ENCODE data around the gene HNRNPA2B1.
"Not testable (repeated sequence)": the region's sequence is repeated elsewhere in the genome, so short reads cannot be mapped to it uniquely, and the experiment has no call there.

Gene HNRNPA2B1

DNA sequence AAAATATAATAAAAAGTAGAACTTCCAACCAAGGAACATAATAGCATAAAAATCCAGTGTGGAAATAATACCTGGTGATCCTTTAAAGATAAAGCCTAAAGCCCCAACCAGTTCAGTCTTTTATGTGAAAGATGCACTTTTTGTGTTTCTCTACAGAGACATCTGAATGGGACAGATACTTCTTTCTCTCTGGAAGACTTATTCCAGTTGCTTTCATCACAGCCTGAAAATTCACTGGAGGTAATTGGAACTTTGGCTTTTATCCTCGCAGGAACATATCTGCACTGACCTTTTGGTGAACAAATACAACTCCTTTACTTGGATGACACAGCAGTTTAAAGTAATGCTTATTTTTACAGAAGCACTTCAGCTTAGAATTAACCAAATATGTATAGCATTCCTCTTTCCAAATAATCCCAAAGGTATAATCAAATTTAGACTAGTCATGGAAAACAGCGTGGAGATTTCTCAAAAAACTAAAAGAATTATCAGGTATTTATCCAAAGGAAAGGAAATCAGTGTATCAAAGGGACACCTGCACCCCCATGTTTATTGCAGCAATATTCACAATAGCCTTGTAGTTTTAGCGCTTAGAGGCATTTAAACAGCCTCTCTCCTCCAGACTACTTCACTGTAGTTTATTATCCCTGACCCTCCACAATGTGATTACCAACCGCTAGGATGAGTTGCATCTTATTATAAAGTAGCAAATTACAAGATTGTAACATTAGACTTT lies 16.8 kb downstream of the HNRNPA2B1 start:
- no peak for DNase-seq

- DNase-seq, result no peak
These were observed 17.8 kb downstream of the HNRNPA2B1 start for GRCh38 chr7:26182706-26183105.

DNA sequence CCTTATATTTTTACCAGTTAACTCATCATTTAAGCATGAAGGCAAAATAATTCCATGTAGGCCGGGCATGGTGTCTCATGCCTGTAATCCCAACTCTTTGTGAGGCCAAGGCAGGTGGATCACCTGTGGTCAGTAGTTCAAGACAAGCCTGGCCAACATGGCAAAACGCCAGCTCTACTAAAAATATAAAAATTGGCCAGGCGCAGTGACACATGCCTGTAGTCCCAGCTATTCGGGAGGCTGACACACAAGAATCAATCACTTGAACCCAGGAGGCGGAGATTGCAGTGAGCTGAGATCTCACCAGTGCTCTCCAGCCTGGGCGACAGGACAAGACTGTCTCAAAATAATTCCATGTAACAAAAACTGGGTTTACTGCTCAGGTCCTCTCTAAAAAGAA lies 18.3 kb downstream of the HNRNPA2B1 start:
- no peak for DNase-seq

DNA sequence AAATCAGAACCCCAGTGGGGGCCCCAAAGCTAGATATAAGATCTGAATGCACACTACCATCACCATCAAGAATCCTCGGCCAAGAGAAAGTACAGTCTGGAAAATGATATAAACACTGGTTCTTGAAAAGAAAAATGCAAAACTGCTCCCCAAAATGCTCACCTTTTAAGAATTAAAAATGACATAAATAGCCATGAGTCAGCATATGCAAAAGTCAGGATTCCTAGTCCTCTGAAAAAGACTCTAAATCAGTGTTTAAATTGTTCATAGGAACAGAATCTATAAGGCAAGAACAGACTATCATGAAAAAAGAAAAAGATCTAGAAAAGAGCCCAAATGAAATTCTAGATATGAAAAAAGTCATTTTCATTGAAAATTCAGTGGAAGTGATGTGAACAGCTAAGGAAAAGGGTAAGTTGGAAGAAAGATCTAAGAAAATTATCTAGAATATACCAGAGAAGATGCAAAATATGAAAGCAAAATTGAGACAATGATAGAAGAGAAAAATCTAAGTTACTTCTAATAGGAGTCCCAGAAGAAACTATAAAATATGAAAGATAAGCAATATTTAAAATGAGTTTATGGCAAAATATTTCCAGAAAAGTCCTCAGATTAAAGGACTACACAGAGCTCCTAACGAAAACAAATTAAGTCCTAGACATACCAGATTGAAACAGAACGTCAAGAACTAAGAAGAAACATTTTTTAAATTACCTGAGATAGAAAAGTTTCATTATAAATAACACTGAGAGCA lies 18.9 kb downstream of the HNRNPA2B1 start:
- no peak for DNase-seq

- DNase-seq, result no peak
These were observed 19.8 kb downstream of the HNRNPA2B1 start for GRCh38 chr7:26180792-26181198.

DNA sequence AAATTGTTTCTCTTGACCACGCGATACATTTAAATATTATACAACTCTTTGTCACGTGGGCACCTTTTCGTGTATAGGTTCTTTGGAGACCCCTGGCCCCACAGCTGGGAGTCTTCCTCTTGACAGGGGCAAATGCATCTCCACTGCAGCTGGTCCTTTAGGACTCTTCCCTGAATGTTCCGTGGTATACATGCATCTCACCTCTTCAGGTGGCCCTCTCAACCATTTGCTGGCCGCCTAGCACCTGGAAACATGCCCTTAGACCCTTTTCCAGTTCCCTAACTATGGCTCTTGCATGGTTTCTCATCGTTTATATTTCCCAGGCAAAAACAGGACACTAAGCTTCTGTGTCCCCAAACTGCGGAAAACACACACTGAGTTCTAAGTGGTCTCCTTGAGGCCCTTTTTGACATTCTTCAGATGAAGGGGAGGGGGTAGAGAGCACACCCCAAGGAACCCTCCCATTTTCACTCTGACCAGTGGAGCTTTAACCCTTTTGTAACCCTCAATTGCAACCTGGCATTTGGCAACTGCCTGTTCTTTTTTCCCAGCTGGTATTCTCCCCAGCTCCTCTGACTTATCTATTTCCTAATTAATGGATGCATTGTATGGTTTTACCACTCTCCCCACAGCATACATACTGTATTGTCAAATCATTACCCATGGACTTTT lies 20.6 kb downstream of the HNRNPA2B1 start:
- DNase-seq, result no peak

DNA sequence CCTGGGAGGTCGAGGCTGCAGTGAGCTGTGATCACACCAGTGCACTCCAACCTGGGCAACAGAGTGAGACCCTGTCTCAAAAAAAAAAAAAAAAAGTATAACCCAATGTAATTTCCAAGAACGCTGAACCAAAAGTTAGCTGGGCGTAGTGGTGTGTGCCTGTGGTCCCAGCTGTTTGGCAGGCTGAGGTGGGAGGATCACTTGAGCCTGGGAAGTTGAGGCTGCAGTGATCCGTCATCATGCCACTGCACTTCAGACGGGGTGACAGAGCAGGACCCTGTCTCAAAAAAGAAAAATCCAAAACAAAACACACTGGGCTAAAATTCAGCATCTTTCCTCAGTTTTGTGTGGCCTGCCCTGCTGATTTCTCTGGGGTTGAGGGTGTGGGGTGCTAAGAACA lies 21.1 kb downstream of the HNRNPA2B1 start:
- no peak for DNase-seq

GRCh38 chr7:26178272-26178960 lies 22.1 kb downstream of the HNRNPA2B1 start:
- DNase-seq, result no peak

GRCh38 chr7:26177269-26177668 lies 23.3 kb downstream of the HNRNPA2B1 start:
- not testable (repeated sequence) for DNase-seq

DNA sequence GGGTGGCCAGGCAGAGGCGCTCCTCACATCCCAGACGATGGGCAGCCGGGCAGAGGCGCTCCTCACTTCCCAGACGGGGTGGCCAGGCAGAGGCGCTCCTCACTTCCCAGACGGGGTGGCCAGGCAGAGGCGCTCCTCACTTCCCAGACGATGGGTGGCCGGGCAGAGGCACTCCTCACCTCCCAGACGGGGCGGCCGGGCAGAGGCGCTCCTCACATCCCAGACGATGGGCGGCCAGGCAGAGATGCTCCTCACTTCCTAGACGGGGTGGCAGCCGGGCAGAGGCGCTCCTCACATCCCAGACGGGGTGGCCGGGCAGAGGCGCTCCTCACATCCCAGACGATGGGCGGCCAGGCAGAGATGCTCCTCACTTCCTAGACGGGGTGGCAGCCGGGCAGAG lies 23.9 kb downstream of the HNRNPA2B1 start:
- not testable (repeated sequence) for DNase-seq

DNA sequence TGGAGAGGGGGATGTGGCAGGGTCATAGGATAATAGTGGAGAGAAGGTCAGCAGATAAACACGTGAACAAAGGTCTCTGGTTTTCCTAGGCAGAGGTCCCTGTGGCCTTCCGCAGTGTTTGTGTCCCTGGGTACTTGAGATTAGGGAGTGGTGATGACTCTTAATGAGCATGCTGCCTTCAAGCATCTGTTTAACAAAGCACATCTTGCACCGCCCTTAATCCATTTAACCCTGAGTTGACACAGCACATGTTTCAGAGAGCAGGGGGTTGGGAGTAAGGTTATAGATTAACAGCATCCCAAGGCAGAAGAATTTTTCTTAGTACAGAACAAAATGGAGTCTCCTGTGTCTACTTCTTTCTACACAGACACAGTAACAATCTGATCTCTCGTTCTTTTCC lies 24.6 kb downstream of the HNRNPA2B1 start:
- DNase-seq, result not testable (repeated sequence)

DNA sequence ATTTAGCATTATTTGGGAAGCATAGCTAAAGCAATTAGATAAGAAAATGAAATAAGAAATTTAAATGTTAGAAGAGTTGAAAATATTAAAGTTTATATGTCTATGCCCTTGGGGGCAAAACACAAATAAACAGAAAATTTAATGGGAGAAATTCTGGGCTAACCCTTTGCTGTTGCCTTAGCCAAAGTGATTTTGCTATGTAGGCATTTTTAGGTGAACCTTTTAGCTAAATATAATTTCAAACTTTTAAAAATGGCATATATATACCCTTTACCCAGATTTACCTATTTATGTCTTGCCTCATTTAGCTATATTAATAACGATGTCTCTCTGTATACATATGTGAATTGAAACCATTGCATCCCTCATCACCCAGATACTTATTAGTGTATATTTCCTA lies 28.5 kb downstream of the HNRNPA2B1 start:
- no peak for DNase-seq

- no peak for DNase-seq
These were observed 28.9 kb downstream of the HNRNPA2B1 start for GRCh38 chr7:26171601-26172000.

- no peak for DNase-seq
These were observed 29.9 kb downstream of the HNRNPA2B1 start for GRCh38 chr7:26170663-26171062.

DNA sequence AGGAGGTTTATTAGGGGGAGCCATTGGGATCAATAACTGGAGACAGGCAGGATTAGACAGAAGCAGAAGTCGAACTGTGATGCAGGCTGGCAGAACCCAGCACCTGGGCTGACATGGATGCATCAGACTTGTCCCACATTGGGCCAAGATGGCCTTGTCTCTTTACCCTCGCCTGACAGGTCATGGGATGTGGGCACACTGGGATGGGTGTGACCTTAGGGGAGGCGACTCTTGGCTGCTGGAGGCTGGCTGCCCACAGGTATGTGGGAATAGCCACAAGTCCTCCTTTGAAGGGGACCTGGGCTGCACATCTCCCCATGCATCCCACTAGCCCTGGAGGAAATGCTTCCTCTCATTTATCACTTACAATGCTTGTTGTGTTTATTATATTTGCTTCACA lies 31.3 kb downstream of the HNRNPA2B1 start:
- no peak for DNase-seq

- DNase-seq, result no peak
These were observed 32.0 kb downstream of the HNRNPA2B1 start for GRCh38 chr7:26168458-26169023.

DNA sequence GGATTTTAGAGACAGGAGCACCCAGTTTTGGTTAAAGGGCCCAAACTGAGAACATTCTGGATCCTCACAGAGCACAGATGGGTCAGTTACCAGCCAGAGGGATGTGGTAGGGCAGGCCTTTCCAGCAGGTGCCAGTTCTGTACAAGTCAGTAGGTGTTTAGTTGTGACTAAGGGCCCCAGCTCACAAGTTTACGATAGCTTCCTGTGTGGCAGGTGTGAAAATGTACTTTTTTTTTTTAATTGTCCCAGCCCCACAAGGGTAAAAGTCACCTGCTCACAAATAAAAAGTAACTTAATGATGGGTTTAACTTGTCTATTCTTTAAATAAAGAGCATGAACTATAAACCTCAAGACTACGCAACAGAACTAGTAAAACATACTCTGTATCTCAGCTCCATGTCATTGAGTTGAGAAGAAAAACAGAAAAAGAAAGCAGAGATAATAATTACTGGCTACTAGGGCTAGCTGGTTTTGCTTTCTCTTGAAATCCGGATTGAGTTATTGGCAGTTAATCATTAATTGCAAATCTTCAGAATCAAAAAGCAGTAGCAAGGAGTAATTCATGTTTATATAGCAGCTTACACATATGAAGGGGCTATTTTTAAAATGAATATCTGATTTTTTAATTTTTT lies 33.1 kb downstream of the HNRNPA2B1 start:
- DNase-seq, result no peak

DNA sequence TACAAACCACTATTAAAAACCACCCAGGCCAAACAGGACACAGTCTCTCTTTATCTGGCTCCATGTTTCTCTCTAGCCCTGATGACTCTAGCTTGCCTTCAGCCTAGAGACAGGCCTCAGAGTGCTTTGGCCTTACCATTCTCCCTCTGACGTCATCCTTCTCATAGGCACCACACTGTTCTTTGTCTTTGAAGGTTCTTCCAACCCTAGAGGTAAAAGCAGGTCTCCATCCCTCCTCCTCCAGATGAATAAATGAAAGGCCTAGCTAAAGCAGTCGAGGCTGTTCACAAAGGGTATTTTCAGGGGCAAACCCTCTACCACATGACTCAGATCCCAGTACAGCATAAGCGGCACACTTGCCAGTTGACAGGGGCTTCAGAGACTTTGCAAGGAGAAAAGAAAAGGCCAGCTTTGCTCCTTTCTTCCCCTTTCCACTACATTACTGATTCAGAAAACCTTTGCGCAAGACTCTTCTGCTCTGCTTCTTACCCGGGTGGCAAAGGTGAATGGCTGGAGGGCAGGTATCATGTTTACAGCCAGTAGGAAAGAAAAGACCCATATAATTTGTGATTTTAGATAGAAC lies 33.8 kb downstream of the HNRNPA2B1 start:
- no peak for DNase-seq

DNA sequence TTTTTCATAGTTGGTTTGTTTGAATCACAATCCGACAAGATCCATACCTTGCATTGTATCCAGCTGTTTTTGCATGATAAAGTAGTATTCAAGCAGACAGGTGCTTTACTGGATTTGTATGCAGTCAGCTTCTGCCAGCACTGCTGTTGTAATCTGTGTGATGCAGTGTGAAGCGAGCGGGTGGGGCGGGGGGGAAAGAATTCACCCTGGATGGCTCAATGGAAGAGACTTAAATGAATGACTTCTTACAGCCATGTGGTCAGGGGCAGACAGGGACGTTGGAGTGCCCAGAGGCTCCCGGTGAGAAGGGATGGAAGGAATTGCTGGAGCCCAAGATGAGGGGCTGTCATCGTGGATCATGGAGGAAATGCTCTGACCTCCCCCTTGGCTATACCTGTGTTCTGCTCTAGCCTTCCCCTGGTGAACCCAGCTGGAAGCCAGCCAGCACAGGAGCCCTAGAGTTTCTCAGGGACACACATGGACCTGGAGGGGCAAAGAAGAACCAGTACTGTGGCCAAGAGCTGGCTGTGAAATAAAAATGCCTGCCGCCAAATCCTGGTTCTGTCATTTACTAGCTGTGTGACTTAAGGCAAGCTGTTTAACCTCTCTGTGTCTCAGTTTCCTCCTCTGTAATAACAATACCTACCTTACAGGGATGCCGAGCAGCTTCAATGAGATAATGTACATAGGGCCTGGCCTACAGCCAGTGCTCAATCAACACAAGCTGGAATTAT lies 34.4 kb downstream of the HNRNPA2B1 start:
- no peak for DNase-seq

DNA sequence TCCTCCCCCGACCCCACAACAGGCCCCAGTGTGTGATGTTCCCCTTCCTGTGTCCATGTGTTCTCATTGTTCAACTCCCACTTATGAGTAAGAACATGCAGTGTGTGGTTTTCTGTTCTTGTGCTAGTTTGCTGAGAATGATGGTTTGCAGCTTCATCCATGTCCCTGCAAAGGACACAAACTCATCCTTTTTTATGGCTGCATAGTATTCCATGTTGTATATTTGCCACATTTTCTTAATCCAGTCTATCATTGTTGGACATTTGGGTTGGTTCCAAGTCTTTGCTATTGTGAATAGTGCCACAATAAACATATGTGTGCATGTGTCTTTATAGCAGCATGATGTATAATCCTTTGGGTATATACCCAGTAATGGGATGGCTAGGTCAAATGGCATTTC lies 36.7 kb downstream of the HNRNPA2B1 start:
- DNase-seq, result not testable (repeated sequence)

GRCh38 chr7:26162431-26162830 lies 38.1 kb downstream of the HNRNPA2B1 start:
- DNase-seq, result no peak

All from activated CD8-positive, alpha-beta memory T cell treated with anti-CD3 and anti-CD28 coated beads, Interleukin-2, amount 50 U/mL, for 4 hours (primary cell).